ENCODE results near the gene MRPL23.

Gene MRPL23

DNA sequence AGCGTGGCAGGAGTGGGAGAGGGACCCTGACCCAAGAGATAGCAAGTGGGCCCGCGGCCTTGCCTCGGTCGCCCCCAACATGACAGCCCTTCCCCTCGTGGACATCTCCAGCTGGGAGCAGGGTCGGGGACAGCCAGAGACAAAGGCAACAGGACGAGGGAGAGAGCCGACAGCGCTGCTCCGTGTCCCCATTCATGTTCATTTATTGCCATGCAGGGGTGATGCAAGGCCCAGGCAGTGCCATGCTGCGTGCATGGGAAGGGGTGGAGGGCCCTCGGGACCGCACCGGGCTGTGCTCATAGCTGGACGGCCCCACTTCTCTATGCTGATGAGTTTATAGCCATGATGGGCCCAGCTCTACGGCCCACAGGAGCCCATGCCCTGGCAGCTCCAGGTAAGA is 12.7 kb downstream of the MRPL23 start:
- DNase-seq = no peak

DNA sequence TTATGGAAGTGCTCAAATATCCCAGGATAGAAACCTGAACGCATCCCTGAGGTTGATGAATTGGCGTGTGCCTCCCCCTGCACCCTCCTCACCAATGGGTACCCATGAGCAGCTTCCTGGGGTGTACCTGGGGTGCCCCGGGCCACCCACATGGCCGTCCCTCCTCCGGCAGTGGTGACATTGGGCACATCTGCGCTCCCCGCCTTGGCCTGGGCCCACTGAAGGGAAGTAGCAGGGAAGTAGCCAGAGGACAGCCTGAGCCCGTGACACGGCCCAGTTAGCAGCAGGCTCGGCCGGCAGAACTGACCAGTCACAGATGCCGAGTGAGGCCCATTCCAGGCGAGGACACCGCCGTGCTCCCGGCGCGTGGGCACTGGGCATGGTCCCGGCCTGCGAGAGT is 16.7 kb downstream of the MRPL23 start:
- DNase-seq = no peak

DNA sequence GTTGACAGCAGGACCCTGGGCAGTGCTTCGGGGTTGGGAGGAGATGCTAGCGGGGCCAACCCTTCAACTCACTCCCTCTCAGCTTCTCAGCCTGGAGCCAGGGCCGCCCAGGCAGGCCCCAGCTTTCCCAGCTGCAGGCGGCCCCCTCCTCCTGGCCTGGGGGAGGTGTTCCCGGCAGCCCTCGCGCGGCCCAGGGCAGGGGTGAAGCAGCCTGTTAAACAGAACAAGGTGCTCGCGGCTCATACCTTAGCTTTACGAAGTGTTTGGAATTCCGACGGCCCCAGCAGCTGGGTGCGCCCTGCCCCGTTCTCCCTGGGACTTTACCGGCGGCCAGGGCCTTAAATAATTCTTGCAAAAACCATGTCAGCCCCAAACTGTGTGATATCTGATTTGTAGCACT is 17.2 kb downstream of the MRPL23 start:
- DNase-seq = no peak

DNA sequence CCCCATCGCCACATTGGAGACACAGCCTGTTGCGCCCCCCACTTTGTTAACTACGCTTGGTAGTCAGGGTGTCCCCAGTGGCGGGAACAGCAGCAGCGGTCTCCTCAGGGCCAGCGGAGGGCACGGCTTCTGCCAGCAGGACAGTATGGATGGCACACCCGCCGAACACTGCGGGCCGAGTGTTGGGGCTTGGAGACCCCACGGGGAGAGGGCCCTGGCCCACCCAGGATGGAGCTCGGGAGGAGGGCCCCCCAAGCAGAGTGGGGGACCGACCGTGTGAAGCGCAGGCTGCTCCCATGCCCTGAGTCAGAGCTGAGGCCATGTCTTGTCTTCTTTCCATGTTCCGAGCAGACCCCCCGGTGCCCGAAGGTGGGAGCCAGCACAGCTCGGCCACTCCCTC is 17.8 kb downstream of the MRPL23 start:
- DNase-seq = no peak

DNA sequence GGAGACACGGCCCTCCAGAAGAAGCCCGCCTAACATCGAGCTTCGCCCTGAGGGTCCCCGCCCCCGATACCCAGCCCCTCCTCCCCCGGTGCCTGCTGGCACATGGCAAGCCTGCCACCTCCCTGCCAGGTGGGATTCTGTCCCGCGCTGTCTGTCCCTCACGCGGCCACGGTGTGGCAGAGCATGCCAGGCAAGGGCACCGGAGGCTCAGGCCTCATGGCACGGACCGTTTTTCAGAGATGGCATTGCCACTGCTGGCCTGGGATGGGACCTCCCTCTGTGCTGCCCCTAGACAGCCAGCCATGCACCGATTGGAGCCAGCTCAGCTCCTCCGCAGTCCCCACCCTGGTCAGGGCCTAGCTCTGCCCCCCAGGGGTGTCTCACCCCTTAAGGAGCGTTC is 19.4 kb downstream of the MRPL23 start:
- no peak for DNase-seq

DNA sequence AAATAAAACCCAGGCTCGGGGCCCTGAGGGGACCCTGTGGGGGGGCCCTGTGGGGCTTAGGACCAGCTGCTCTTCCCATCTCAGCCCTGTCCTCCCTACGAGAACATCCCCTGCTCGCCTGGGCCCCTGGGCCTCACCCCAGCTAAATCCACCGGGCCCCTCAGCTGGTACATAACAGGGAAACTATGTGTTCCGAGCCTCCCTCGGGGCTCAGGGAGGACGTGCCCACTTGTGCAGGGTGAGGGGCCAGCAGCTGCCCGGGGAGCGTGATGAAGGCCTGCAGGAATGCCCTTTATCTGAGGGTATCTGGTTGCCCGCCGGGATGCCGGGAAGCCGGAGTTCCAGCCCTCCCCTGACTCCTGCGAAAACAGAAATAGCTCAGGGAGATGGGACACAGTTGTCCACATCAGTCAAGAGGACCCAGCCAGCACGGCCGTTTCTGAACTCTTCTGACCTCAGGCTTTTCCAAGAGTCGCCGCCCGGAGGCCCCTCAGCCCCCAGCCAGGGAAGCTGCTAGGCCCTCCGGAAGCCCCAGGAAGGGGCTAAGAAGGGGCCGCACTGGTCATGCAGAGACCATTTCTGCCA is 20.6 kb downstream of the MRPL23 start:
- DNase-seq = no peak

DNA sequence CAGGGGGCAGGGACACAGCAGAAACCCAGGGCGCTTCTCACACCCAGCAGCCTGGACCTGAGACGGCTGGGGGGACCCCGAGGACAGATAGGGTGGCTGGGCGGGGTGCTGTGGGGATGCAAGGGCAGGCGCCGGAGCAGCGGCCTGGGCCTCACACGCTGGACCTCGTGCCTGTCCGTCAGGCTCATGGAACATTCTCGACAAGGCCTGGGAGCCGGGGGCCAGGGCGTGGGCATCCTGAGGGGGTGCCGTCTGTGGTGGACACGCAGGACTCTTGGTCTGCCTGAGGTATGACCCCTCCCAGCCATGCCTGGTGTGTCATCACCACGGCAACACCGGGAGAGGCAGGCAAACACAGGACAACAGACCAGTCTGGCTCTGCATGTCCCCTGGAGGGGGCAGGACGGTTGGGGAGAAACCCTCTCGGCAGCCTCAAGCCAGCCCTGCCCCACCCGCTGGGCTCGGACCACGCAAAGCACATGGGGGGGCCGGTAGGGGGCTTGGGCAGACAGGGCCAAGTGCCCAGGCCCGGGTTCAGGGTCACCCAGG is 21.4 kb downstream of the MRPL23 start:
- no peak for DNase-seq

DNA sequence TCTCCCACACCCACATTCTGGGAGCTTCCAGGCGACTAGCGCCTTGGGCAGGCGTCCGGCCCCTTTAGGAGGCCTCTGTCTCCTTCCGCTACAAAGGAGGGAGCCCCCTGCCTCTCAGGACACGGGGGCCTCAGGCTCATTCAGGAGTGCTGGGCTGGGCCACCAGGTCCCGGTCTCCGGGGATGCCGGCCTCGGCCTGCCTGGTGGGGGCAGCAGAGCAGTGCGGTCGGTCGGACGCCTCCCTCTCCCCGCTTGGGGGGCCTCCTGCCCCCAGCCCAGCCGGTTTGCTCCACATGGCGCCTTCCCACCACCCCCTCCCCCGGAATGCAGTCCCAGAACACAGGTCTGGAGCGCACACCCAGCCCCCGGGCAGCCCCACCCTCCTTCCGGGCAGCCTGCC is 21.9 kb downstream of the MRPL23 start:
- DNase-seq = no peak

DNA sequence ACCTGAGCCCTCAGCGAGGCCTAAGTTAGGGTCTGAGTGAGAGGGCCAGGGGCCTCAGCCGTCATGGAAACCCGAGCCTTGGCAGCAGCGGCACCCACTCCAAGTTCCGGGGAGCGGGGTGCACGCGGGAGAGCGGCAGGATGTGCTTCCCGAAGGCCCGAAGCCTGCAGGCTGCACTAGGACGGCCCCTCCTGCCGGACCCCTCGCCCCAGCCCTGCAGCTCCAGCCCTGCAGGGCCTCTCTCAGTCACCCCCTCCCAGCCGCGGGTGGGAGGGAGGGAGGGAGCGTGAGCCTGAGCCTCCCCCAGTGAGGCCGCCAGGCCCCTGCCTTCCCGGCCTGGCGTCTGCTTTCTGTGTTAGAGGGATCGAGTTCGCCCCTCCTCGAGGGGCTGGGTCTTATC is 22.6 kb downstream of the MRPL23 start:
- no peak for DNase-seq

DNA sequence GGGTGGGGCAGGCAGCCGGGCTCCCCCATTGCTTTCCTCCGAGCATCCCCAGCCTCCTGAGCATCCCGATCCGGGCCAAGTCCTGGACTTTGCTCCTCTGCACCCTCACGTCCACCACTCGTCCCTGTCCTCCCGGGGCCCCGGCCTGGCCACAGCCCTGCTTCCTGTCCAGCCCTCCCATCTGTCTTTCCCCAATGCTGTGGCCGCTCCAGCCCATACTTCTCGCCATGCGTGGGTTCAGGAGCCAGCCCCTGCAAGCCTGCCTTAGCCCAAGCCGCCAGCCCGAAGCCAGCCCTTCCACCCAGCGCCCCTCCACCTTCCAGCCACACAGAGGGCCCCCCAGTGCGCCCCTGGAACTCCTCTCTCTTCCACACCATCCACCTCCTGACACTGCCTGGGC is 23.8 kb downstream of the MRPL23 start:
- no peak for DNase-seq

DNA sequence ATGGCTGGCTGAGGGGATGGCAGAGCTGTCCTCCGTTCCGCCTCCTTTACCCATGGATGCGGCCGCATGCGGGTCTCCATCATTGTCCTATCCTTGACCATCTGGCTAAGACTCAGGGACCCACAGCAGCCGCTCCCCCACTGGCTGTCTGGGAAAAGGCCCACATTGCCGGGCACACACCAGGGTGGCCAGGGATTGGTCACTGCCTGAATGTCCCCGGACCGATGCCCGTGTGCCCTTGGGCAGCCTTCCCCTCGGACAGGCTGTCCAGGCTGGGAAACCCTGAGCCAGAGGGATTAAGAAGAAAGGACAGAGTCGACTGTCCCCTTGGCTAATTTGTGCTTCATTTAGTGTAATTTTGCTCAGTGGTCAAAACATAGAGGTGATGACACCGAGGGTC is 28.1 kb downstream of the MRPL23 start:
- DNase-seq = no peak

DNA sequence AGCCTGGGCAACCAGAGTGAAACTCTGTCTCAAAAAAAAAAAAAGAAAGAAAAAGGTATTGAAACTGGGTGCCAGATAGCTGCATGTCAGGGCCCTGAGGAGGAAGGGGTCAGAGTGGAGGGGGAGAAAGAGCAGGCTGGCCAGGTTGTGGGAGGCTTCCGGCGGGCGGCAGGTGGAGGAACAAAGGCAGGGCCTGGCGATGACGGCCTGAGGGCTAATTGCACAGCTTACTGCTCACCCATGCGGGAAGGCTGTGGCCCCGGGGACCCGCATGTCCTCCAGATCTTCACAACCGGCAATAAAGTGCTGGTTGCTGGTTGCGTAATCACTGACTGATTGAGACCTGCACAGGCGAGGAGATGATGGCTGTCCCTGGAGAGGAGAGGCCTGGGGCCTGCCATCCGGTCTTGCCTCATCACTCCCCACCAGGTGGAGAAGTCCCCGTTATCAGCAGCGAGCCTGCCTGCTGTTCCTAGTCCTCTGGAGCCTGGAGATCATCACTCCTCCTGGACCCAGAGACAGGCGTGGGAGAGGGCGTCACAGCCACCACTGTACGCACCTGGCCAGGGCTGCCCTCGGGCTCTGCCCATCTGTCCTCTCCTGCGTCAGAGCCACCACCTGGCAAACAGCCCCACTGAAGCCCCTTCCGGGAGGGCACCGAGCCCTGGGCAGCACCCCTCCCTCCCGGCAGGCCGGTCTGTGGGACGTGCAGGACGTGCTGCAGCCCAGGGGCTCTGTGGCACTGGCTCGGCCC is 31.8 kb downstream of the MRPL23 start:
- DNase-seq = no peak

DNA sequence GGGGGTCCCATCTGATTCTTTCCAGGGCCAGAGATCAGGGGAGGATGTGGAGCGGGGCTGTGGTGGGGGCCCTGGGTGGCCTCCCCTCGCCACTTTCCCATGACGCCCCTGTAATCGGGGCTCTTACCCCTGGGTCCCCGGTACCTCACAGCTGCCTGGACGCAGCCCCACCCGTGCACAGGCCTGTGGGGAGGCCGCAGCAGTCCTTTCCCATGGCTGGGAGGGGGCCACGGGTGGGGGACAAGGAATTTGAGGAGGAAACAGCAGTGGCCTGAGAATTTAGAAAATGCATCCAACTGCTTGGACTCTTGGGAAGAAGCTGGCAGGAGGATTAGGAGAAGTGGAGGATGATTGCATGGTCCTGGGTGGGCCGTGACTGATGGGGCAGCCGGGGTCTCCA is 32.5 kb downstream of the MRPL23 start:
- no peak for DNase-seq

DNA sequence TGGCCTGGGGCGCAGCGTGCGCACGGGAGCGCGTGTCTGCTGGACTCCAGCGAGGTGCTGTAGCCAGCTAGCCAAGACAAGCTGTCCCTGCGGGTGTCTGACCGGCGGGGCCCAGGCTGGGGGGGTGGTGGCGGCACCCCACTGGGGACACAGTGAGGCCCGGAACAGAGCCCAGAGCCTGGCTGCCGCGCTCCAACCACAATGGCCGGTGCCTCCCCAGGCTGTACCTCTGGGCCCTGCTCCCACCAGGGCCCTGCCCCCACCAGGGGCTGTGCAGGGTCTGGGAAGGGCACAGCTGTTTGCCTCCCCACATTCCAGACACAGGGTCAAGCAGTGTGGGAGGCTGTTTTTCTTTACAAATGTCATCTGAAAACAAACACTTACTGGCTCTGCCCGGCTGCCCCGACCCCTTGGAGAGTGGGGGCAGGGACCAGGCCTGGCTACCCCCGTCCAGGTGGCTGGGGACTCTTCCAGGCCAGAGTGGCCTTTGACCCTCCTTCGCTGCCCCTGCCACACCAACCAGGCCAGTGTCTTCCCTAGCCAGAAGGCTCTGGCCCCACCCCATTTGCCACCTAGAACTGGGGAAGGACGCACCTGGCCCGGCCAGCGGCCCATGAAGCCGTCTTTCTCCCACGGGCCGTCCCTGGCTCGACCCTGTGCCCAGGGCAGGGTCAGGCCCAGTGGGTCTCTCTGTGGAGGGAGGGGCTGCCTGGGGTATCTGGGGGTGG is 35.9 kb downstream of the MRPL23 start:
- no peak for DNase-seq

DNA sequence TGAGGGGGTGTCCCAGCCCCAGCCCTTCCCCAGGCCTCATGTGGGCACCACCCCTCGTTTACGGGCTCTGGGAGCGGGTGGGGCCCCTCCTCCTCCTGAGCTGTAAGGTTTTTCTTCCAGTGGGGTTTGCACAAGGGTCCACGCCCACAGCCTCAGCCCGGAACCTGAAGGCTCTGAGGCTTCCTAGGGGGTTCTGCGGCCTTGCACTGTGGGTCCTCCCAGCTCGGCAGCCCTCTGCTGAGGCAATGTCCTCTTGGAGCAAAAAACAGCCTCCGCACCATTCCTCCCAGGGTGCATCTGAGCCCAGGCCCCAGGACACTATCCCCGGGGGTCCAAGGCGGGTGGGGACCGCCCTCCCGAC is 36.4 kb downstream of the MRPL23 start:
- no peak for DNase-seq

DNA sequence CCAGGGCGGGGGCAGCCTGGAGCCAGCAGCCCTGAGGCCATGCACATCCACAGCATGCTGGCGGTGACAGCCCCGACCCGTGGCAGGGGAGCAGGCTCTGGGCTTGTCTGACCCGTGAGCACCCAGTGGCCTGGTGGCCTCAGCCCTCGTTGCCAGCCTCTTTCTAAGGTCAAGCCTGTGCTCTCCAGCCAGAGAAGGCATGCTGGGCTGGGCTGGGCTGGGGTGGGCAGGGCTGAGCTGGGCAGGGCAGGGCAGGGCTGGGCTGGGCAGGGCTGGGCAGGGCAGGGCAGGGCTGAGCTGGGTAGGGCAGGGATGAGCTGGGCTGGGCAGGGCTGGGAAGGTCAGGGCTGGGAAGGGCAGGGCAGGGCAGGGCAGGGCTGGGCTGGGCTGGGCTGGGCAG is 39.9 kb downstream of the MRPL23 start:
- no peak for DNase-seq

DNA sequence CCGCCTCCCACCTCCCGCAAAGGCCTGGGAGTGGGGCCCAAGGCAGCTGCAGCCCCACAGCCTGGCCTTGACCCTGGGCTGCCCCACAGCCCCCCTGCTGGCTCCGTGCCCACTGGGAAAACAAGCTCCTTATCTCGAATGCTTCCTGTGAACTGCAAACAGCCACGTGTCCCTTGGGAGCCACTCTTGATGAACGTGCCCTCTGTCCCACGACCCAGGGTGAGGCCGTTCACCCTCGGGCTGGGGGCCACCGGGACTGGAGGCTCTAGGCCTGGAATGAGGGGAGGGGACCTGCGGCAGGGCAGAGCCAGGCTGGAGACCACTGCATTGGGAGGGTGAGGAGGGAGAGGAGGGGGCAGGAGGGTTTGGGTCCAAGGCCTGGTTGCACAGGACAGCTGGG is 41.0 kb downstream of the MRPL23 start:
- DNase-seq = no peak

DNA sequence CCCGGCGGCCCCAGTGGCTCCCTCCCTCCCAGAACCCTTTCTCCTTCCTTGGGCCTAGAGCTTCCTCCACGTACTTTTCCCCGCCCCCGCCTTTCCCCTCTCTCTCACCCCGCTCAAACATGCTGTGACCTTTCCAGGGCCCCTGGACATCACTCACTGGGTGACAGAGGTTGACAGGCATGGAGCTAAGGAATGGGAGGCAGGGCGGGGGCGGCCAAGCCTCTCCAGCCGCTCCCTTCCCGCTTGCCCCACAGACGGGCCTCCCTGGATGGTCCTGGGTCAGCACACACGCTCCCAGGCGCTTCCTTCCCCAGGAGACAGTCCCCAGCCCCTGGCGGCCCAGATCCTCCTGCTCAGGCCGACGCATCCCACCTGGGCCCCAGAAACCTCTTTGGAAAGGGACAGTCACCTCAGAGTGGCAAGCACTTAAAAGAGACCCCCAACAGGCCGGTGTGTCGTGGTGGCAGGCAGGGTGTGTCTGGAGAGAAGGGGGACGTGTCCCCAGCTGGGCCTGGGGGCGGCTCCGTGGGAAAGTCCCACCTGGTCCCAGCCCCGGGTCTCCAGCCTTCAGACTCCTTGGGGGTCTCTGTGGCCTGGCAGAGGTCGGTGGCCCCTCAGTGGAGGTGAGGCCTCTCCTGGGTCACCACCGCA is 41.7 kb downstream of the MRPL23 start:
- no peak for DNase-seq

DNA sequence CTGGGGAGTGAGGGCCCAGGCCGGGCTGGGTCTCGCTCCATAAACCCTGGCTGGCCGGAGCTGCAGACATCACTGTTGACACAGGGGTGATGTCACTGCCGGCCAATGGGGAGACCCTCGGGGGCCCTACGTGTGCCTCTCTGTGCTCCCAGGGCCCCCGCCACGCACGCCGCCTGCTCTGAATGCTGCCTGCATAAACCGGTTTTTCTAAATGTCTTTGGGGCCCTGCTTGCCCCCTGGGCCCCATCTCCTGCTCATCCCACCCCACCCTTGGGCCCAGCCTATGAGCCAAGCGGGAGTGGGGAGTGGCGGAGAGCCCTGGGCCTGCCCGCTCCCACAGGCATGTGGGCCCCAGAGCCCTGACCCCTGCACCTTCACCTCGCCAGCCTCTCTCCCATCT is 42.8 kb downstream of the MRPL23 start:
- DNase-seq = no peak

DNA sequence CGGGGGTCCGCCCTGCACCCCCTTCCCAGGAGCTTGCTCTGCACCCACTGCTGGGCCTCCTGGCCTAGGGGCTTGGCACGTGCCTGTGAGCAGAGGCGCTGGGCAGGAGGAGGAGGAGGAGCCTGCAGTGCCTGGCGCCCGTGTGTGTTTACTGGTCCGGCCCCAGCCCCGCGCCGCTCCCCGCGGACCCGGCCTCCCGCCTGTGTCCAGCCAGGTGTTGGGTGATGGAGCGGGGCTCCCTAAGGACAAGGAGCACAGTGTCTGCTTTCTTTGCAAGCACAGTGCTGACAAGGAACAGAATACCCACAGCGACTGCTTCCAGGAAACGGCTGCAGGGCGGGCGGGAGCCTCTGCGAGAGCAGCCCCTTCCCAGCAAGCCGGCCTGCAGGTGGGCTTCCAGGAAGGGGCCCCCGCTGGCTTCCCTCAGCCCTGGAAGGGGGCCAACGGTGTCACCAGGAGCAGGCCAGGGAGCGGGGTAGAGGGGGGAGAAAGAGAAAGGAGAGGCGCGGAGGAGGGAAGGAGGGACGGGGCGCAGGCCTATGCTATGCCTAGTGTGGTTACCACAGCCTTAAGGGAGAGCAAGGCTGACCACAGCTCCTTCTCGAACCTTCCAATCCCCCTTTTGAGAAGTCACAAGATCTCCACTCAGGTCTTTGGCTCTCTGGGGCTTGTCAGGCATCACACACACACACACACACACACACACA is 43.9 kb downstream of the MRPL23 start:
- no peak for DNase-seq

DNA sequence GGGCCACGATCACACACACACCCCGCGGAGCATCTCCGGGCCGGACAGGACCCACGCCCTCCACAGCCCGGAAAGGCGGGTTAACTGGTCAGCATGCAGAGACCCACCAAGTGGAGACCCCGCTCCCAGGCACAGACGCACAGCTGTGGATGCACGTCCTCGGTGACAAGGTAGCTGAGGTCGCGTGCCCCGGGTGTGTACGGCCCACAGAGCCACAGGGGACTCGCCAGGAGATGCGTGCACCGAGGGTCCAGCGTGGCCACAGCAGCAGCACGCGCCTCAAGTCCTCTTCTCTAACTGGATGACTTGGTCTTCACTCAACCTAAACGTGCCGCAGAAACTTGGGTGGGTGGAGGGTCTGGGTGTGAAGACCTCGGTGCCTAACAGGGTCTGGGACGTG is 45.0 kb downstream of the MRPL23 start:
- DNase-seq = no peak

DNA sequence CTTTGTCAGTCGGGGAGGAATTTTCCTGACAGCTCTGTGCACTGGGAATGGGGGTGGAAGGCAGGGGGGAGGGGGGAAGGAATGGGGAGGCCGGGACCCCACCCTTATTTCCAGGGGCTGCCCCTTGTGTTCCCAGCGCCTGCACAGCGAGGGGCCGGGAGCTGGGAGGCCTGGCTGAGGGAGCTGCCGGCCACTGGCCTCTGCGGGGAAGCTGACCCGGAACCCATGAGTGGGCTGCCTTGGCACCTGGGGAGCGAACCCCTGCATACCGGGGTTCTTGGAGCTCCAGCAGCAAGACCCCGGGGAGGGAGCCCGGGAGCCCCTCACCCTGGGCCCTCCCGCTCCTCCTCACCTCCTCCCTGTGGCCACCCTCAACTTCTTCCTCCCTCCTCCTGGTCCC is 47.0 kb downstream of the MRPL23 start:
- DNase-seq = no peak

DNA sequence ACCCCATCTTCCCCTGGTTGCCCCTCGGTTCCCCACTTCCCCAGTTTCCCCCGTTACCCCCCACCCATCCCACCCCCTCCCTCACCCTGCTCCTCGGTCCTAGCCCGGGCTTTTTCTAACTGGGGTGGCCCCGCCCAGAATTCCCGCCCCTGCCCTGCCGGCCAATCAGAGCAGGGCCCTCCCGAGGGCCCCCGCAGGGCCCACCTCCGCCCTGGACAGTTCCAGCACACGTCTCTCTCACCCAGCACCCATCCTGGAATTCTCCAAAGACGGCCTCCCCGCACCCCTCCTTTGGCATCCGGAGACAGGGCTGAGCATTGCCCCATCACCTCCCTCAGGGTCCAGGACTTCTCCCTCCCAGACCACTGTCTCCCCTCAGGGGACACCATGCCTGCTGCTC is 50.6 kb downstream of the MRPL23 start, which contains the start of gene H19:
H19 (minus strand) TSS at position 88 of the 400 bp plus-strand sequence.
- no peak for DNase-seq

All from stimulated activated naive CD4-positive, alpha-beta T cell (primary cell).